ENCODE data around the gene INPP5A. TPM values are rescaled to one million over a fixed set of nuclear protein-coding genes. Genes with fewer than 3 reads are reported as not detected.
"Not testable (repeated sequence)": the region's sequence is repeated elsewhere in the genome, so short reads cannot be mapped to it uniquely, and the experiment has no call there.

The INPP5A gene
- polyA plus RNA-seq, 2 donors, result 9.2 to 12.7 TPM

DNA sequence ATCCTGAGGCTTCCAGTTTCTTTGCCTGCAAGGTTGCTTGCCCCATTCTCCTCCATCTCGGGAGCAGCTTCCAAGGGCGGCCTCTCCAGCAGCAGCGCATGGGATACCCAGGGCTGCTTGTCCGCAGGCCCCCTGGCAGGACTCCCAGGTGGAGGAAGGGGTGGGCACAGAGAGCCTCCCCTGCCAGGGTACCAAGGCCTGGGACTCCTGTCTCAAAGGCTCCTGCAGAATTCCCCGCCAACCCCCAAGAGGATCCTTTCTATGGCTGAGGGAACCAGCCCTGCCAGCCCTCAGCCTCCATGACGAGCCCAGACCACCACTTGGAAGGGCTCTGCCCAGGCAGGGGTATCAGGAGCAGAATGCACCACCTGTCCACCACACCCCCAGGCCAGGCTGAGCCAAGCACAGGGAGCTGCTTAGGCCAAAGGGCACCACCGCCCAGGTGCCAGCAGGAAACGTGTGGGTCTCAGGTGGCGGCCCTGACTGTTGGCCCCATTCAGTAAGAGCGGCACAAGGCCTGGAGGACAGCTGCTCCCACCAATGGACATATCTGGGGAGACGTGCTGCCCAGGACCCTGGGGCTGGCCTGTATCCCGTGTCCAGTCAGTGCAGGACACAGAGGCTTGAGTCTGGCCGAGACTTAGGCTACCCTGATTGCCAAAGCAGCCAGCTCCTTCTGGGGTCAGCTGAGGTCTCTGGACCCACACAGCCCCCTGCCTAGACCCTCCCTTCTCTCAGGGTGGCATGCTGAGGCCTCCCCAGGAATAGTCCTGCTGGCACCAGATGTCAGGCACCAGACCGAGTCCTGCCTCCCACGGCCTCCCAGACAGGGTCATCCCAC lies 33.8 kb upstream of the INPP5A start:
- no peak overlapping the region for H3K4me3 ChIP-seq (ENCODE audit: low read depth in 1 of 2, low read length in 2 of 2)
- 89 to 90% methylated on average over 15 of the region's 15 CpGs for WGBS, 2 donors

GRCh38 chr10:132504501-132505272 lies 32.9 kb upstream of the INPP5A start:
- H3K4me3 ChIP-seq (ENCODE audit: low read depth in 1 of 2, low read length in 2 of 2), result no peak overlapping the region
- H3K9me3 ChIP-seq (ENCODE audit: control insufficient read depth in 2 of 2, insufficient read depth in 1 of 2, low read depth in 1 of 2, low read length in 1 of 2), result no peaks in the 10 kb centered on the region
- no peaks in the 10 kb centered on the region for H3K4me1 ChIP-seq (ENCODE audit: control insufficient read depth in 2 of 2, insufficient read depth in 2 of 2, low read length in 1 of 2)
- no peak overlapping the region for H3K27ac ChIP-seq (ENCODE audit: low read depth in 2 of 2, low read length in 1 of 2)
- no peaks in the 10 kb centered on the region for H3K36me3 ChIP-seq (ENCODE audit: control insufficient read depth in 2 of 2, insufficient read depth in 2 of 2, low read length in 1 of 2)
- no peaks in the 10 kb centered on the region for H3K27me3 ChIP-seq (ENCODE audit: control insufficient read depth in 1 of 2, insufficient read depth in 2 of 2, low read length in 2 of 2)
- WGBS, 2 donors, result 89 to 90% methylated on average over 14 of the region's 14 CpGs

More for the DNA sequence above, 33.8 kb upstream of the INPP5A start:
- Histone ChIP-seq H3K27ac (ENCODE audit: low read depth in 2 of 2, low read length in 1 of 2) (no peak overlapping the region), H3K27me3 (ENCODE audit: control insufficient read depth in 1 of 2, insufficient read depth in 2 of 2, low read length in 2 of 2) (no peaks in the 10 kb centered on the region), H3K9me3 (ENCODE audit: control insufficient read depth in 2 of 2, insufficient read depth in 1 of 2, low read depth in 1 of 2, low read length in 1 of 2) (no peaks in the 10 kb centered on the region), H3K36me3 (ENCODE audit: control insufficient read depth in 2 of 2, insufficient read depth in 2 of 2, low read length in 1 of 2) (no peaks in the 10 kb centered on the region), H3K4me1 (ENCODE audit: control insufficient read depth in 2 of 2, insufficient read depth in 2 of 2, low read length in 1 of 2) (no peaks in the 10 kb centered on the region)

DNA sequence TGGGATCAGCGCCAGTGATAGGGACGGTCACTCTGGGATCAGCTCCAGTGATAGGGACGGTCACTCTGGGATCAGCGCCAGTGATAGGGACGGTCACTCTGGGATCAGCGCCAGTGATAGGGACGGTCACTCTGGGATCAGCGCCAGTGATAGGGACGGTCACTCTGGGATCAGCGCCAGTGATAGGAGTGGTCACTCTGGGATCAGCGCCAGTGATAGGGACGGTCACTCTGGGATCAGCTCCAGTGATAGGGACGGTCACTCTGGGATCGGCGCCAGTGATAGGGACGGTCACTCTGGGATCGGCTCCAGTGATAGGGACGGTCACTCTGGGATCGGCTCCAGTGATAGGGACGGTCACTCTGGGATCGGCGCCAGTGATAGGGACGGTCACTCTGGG lies 32.0 kb upstream of the INPP5A start:
- 72 to 75% methylated on average over 11 to 13 of the region's 23 CpGs for WGBS, 2 donors
- H3K27ac ChIP-seq (ENCODE audit: low read depth in 2 of 2, low read length in 1 of 2); H3K4me3 ChIP-seq (ENCODE audit: low read depth in 1 of 2, low read length in 2 of 2); H3K4me1 ChIP-seq (ENCODE audit: control insufficient read depth in 2 of 2, insufficient read depth in 2 of 2, low read length in 1 of 2); H3K36me3 ChIP-seq (ENCODE audit: control insufficient read depth in 2 of 2, insufficient read depth in 2 of 2, low read length in 1 of 2); H3K27me3 ChIP-seq (ENCODE audit: control insufficient read depth in 1 of 2, insufficient read depth in 2 of 2, low read length in 2 of 2); H3K9me3 ChIP-seq (ENCODE audit: control insufficient read depth in 2 of 2, insufficient read depth in 1 of 2, low read depth in 1 of 2, low read length in 1 of 2): not testable (repeated sequence)

DNA sequence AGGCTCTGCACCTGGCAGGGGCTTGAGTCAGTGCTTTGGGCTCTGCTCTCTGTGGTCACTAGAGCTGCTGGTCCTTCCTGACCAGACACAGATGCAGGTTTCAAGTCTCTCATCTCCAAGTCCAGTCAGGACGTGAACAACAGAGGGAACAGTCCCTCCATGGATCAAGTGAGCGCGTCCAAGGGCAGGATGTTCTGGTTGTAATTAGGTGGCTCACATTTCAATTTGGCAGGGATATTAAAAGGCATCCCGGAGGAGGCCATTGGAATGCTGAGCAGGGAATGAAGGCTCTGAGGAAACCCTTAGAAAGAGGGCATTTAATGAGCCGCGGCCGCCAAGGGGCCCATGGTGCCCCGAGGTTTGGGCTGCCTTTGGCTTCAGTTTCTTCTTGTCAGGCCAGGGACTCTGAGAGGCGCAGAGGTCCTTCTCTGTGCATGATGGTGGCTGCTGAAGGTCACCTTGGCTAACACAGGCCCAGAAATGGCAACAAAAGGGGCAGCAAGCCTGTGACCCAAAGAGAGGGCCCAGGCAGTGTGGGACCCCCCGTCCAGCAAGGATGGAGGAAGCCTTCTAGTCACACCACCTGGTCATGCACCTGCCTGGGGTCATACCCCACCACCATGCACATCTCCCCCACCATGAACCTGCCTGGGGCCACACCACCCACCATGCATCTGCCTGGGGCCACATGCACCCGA lies 30.7 kb upstream of the INPP5A start:
- H3K4me3 ChIP-seq (ENCODE audit: low read depth in 1 of 2, low read length in 2 of 2), result no peak overlapping the region
- WGBS, 2 donors, result 62 to 63% methylated on average over 11 of the region's 11 CpGs
- no peaks in the 10 kb centered on the region for H3K4me1 ChIP-seq (ENCODE audit: control insufficient read depth in 2 of 2, insufficient read depth in 2 of 2, low read length in 1 of 2)
- H3K27ac ChIP-seq (ENCODE audit: low read depth in 2 of 2, low read length in 1 of 2), result peak overlapping the region in 1 of 2 donors; percentile 22
- H3K9me3 ChIP-seq (ENCODE audit: control insufficient read depth in 2 of 2, insufficient read depth in 1 of 2, low read depth in 1 of 2, low read length in 1 of 2), result no peaks in the 10 kb centered on the region
- H3K36me3 ChIP-seq (ENCODE audit: control insufficient read depth in 2 of 2, insufficient read depth in 2 of 2, low read length in 1 of 2), result no peaks in the 10 kb centered on the region
- no peaks in the 10 kb centered on the region for H3K27me3 ChIP-seq (ENCODE audit: control insufficient read depth in 1 of 2, insufficient read depth in 2 of 2, low read length in 2 of 2)

DNA sequence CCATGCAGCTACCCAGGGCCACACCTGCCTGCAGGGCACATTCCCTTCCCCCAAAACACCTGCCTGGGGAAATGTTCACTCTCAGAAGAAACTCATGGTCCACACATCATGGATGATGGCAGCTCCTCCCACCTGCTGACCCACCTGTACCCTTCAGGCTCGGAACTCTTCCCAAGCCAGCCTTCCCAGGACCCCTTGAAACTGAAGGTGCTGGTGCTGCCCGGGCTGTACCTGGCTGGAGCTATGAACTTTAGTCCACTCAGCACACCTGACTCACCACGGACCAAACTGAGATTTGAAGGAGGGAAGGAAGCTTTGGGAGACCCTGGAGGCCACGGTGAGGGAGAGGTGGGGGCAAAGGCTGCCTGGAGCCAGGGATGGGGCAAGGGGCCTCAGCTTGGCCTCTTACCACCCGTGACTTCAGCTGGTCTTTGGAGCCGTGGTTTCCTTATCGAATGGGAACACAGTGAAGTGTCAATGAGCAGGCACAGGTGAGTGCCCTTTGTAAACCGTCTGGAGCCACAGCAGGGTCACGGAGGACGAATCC lies 30.1 kb upstream of the INPP5A start:
- Histone ChIP-seq H3K9me3 (ENCODE audit: control insufficient read depth in 2 of 2, insufficient read depth in 1 of 2, low read depth in 1 of 2, low read length in 1 of 2) (no peaks in the 10 kb centered on the region), H3K36me3 (ENCODE audit: control insufficient read depth in 2 of 2, insufficient read depth in 2 of 2, low read length in 1 of 2) (no peaks in the 10 kb centered on the region), H3K4me1 (ENCODE audit: control insufficient read depth in 2 of 2, insufficient read depth in 2 of 2, low read length in 1 of 2) (no peaks in the 10 kb centered on the region), H3K27me3 (ENCODE audit: control insufficient read depth in 1 of 2, insufficient read depth in 2 of 2, low read length in 2 of 2) (no peaks in the 10 kb centered on the region), H3K4me3 (ENCODE audit: low read depth in 1 of 2, low read length in 2 of 2) (no peak overlapping the region), H3K27ac (ENCODE audit: low read depth in 2 of 2, low read length in 1 of 2) (no peak overlapping the region)
- 78 to 85% methylated on average over 10 of the region's 10 CpGs for WGBS, 2 donors

DNA sequence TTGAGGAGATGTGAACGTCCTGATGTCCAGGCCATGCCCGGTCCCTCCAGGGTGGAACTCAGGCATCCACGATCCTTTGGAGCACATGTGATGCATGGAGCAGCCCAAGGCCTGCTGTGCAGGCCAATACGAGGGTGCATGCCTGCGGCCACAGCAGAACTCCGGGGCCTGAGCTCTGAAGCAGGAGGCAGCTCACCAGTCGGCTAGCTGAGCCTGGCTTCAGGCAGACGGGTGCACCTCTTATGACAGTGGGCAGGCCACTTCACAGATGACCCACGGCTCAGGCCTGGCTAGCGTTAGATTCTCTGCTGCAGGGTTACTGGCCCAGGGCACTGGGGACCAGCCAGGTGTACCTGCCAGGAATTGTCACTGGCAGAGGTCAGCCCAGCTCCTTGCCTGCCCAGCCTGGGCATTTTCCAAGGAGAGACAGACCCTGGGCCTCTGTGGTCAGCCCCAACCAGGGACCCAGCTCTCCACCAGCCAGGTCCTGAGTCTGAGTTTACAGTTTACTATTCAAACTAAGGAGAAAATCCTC lies 29.6 kb upstream of the INPP5A start:
- Histone ChIP-seq H3K4me1 (ENCODE audit: control insufficient read depth in 2 of 2, insufficient read depth in 2 of 2, low read length in 1 of 2) (no peaks in the 10 kb centered on the region), H3K36me3 (ENCODE audit: control insufficient read depth in 2 of 2, insufficient read depth in 2 of 2, low read length in 1 of 2) (no peaks in the 10 kb centered on the region), H3K4me3 (ENCODE audit: low read depth in 1 of 2, low read length in 2 of 2) (no peak overlapping the region), H3K9me3 (ENCODE audit: control insufficient read depth in 2 of 2, insufficient read depth in 1 of 2, low read depth in 1 of 2, low read length in 1 of 2) (no peaks in the 10 kb centered on the region), H3K27ac (ENCODE audit: low read depth in 2 of 2, low read length in 1 of 2) (no peak overlapping the region), H3K27me3 (ENCODE audit: control insufficient read depth in 1 of 2, insufficient read depth in 2 of 2, low read length in 2 of 2) (no peaks in the 10 kb centered on the region)
- WGBS, 2 donors, result 88 to 93% methylated on average over 10 of the region's 10 CpGs

- no peaks in the 10 kb centered on the region for H3K9me3 ChIP-seq (ENCODE audit: control insufficient read depth in 2 of 2, insufficient read depth in 1 of 2, low read depth in 1 of 2, low read length in 1 of 2)
- WGBS, 2 donors, result 69 to 80% methylated on average over 19 of the region's 19 CpGs
- peak overlapping the region in 1 of 2 donors; percentile 29 for H3K27ac ChIP-seq (ENCODE audit: low read depth in 2 of 2, low read length in 1 of 2)
- no peaks in the 10 kb centered on the region for H3K4me1 ChIP-seq (ENCODE audit: control insufficient read depth in 2 of 2, insufficient read depth in 2 of 2, low read length in 1 of 2)
- H3K36me3 ChIP-seq (ENCODE audit: control insufficient read depth in 2 of 2, insufficient read depth in 2 of 2, low read length in 1 of 2), result no peaks in the 10 kb centered on the region
- no peaks in the 10 kb centered on the region for H3K27me3 ChIP-seq (ENCODE audit: control insufficient read depth in 1 of 2, insufficient read depth in 2 of 2, low read length in 2 of 2)
- H3K4me3 ChIP-seq (ENCODE audit: low read depth in 1 of 2, low read length in 2 of 2), result no peak overlapping the region
These were observed 28.8 kb upstream of the INPP5A start for GRCh38 chr10:132508581-132509443.

- Histone ChIP-seq H3K9me3 (ENCODE audit: control insufficient read depth in 2 of 2, insufficient read depth in 1 of 2, low read depth in 1 of 2, low read length in 1 of 2) (no peaks in the 10 kb centered on the region), H3K4me1 (ENCODE audit: control insufficient read depth in 2 of 2, insufficient read depth in 2 of 2, low read length in 1 of 2) (no peaks in the 10 kb centered on the region), H3K27ac (ENCODE audit: low read depth in 2 of 2, low read length in 1 of 2) (no peak overlapping the region), H3K36me3 (ENCODE audit: control insufficient read depth in 2 of 2, insufficient read depth in 2 of 2, low read length in 1 of 2) (no peaks in the 10 kb centered on the region), H3K27me3 (ENCODE audit: control insufficient read depth in 1 of 2, insufficient read depth in 2 of 2, low read length in 2 of 2) (no peaks in the 10 kb centered on the region), H3K4me3 (ENCODE audit: low read depth in 1 of 2, low read length in 2 of 2) (no peak overlapping the region)
- 84 to 87% methylated on average over 14 of the region's 14 CpGs for WGBS, 2 donors
These were observed 27.9 kb upstream of the INPP5A start for GRCh38 chr10:132509506-132510173.

Measured in esophagus (tissue), 2 donors.